Measurements from ENCODE around the gene HEMGN.
A peak's percentile ranks its signal among the peaks of the same experiment; 100 is the strongest.
"Not testable (repeated sequence)": the region's sequence is repeated elsewhere in the genome, so short reads cannot be mapped to it uniquely, and the experiment has no call there.

HEMGN gene

GRCh38 chr9:97981846-97982682, 44.1 kb upstream of the HEMGN start:
- no peak for TF ChIP-seq CTCF (IDR thresholded peaks at IDR 0.05; ENCODE audit: low read depth, low read length, missing control alignments)
- no peak for DNase-seq (ENCODE audit: low read depth)
- peak overlapping the region; percentile 86 for H3K4me3 ChIP-seq (ENCODE audit: low read depth, low read length)

GRCh38 chr9:97980918-97981845, 43.2 kb upstream of the HEMGN start:
- no peak for DNase-seq (ENCODE audit: low read depth)

GRCh38 chr9:97980479-97980803, 42.5 kb upstream of the HEMGN start:
- H3K4me3 ChIP-seq (ENCODE audit: low read depth, low read length), result no peak overlapping the region
- DNase-seq (ENCODE audit: low read depth), result no peak
- TF ChIP-seq CTCF (IDR thresholded peaks at IDR 0.05; ENCODE audit: low read depth, low read length, missing control alignments), result no peak

More at GRCh38 chr9:97980918-97981845, 43.2 kb upstream of the HEMGN start:
- no peak overlapping the region for H3K4me3 ChIP-seq (ENCODE audit: low read depth, low read length)
- TF ChIP-seq CTCF (IDR thresholded peaks at IDR 0.05; ENCODE audit: low read depth, low read length, missing control alignments), result no peak

GRCh38 chr9:97979788-97980478, 42.0 kb upstream of the HEMGN start:
- no peak for DNase-seq (ENCODE audit: low read depth)
- no peak for TF ChIP-seq CTCF (IDR thresholded peaks at IDR 0.05; ENCODE audit: low read depth, low read length, missing control alignments)

GRCh38 chr9:97978371-97979130, 40.6 kb upstream of the HEMGN start:
- DNase-seq (ENCODE audit: low read depth), result no peak
- H3K4me3 ChIP-seq (ENCODE audit: low read depth, low read length), result no peak overlapping the region
- no peak for TF ChIP-seq CTCF (IDR thresholded peaks at IDR 0.05; ENCODE audit: low read depth, low read length, missing control alignments)

More at GRCh38 chr9:97979788-97980478, 42.0 kb upstream of the HEMGN start:
- no peak overlapping the region for H3K4me3 ChIP-seq (ENCODE audit: low read depth, low read length)

- not testable (repeated sequence) for H3K4me3 ChIP-seq (ENCODE audit: low read depth, low read length); DNase-seq (ENCODE audit: low read depth)
Observed at GRCh38 chr9:97976633-97977032, 38.7 kb upstream of the HEMGN start.

All from GM12864 (cell line).